Right hindlimb (tissue), 1 donor: Measurements from ENCODE around the gene TMPRSS11B.
"Not testable (repeated sequence)": the region's sequence is repeated elsewhere in the genome, so short reads cannot be mapped to it uniquely, and the experiment has no call there.

Source experiments
- DNase-seq: peaks from one replicate; pipeline ENCODE4 v3.0.0-alpha.2; 2018

The TMPRSS11B gene, protein sequence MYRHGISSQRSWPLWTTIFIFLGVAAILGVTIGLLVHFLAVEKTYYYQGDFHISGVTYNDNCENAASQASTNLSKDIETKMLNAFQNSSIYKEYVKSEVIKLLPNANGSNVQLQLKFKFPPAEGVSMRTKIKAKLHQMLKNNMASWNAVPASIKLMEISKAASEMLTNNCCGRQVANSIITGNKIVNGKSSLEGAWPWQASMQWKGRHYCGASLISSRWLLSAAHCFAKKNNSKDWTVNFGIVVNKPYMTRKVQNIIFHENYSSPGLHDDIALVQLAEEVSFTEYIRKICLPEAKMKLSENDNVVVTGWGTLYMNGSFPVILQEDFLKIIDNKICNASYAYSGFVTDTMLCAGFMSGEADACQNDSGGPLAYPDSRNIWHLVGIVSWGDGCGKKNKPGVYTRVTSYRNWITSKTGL

GRCh38 chr4:68245594-68245993 lies at the start of gene TMPRSS11B:
TSS of gene TMPRSS11B (minus strand) at chr4:68245694. CDS start at chr4:68245558, 136 bp downstream.
- DNase-seq: no peak

- DNase-seq: no peak
These were observed 45.8 kb upstream of the TMPRSS11B start for GRCh38 chr4:68291256-68291655.

DNA sequence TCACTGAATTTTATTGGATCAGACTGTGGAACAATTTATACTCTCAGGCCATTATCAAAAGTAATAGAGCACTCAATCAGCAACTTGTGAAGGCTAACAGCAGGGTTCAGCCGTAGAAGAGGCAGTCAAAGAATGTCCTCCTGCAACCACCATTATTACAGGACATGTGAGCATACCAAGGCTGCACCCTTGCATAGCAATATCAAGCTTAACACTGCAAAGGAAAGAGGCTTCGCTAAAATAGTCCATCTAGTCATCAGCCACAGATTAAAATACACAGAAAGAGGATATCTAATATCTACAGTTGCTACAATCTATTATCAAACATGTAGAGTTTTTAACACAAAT lies 42.9 kb upstream of the TMPRSS11B start:
- DNase-seq: no peak

GRCh38 chr4:68287704-68288392 lies 42.4 kb upstream of the TMPRSS11B start:
- DNase-seq: no peak

DNA sequence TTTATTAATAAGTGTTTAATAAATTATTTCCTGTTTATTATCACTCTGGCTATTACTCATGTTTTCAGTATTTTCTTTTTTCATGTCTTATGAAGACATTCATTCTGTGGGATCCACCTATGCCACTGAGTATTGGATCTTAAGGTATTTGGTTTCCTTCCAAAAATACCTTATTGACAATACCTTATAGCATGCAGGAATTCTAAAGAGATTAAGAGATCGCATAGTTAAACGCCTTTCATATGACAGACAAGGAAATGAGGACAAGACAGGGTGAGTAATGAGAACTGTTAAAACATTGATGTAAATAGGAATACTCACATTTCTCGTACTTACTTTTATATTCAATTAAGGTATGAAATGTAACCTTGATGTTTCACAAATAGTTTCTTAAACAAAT lies 38.2 kb upstream of the TMPRSS11B start:
- DNase-seq: no peak

DNA sequence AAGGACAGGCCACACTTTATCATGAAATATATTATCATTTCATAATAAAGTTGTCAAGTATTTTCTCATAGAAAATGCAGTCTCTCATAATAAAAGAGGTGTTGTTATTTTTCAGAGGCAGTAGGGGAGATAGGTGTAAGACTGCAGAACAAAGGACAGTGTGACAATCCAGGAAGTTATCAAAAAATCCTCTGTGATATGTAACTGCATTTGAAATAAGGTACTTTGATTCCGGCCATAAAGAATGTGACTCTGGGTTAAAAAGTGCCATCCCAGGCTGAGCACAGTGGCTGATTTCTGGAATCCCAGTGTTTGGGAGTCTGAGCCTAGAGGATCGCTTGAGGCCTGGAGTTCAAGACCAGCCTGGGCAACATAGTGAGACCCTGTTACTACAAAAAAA lies 37.6 kb upstream of the TMPRSS11B start:
- DNase-seq: no peak

DNA sequence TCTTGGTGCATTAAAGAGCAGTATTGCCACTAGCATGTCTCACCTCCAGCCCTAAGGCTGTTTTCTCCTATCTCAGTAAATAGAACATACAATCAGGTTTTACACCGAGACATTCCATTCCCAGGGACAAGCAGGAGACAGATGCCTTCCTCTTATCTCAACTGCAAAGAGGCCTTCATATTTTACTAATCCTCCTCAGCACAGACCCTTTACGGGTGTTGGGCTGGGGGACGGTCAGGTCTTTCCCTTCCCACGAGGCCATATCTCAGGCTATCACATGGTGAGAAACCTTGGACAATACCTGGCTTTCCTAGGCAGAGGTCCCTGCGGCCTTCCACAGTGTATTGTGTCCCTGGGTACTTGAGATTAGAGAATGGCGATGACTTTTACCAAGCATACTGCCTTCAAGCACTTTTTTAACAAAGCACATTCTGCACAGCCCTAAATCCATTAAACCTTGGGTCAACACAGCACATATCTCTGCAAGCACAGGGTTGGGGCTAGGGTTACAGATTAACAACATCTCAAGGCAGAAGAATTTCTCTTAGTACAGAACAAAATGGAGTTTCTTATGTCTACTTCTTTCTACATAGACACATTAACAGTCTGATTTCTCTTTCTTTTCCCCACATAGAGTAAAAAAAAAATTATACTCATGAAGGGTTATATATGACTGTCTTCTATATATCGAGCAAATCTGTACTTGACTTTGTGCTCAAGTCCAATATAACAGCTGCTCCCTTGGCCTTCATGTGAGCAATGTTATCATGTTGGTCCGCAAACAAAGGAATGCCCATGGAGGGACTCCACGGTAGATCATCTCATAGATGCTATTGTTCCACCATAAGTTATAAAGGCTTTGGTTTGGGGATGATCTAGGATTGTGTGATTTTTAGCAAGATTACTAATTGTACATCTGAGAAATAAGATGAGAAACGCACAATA lies 36.6 kb upstream of the TMPRSS11B start:
- DNase-seq: not testable (repeated sequence)

- DNase-seq: no peak
These were observed 32.5 kb upstream of the TMPRSS11B start for GRCh38 chr4:68278029-68278428.

DNA sequence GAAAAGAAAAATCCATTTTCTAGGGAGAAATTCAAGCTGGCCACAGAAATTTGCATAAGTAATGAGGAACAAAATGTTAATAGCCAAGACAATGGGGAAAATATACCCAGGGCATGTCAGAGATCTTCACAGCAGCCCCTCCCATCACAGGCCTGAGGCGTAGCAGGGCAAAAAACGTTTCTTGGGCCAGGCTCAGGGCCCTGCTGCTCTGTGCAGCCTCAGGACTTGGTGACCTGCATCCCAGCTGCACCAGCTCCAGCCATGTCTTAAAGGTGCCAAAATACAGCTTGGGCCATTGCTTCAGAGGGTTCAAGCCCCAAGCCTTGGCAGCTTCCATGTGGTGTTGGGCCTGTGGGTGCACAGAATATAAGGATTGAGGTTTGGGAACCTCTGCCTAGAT lies 32.1 kb upstream of the TMPRSS11B start:
- no peak for DNase-seq

- no peak for DNase-seq
These were observed 27.4 kb upstream of the TMPRSS11B start for GRCh38 chr4:68272860-68273259.

- DNase-seq: no peak
These were observed 26.9 kb upstream of the TMPRSS11B start for GRCh38 chr4:68272380-68272779.

DNA sequence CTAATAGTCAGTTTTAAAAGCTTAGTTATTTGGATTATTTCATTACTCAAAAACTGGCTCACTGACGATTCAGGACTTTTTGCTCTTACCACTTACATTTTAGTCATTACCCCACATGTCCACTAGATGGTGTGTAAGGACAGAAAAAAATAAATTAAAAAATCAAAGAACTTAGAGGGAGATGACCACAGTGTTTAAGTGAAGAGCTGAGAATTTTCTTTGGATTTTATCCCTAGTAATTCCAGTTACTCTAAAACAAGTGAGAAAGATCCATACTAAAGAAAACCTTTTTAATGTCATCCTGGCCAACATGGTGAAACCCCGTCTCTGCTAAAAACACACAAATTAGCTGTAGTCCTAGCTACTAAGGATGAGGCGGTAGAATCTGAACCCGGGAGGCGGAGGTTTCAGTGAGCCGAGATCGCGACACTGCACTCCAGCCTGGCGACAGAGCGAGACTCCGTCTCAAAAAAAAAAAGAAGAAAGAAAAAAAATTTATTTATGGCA lies 26.4 kb upstream of the TMPRSS11B start:
- DNase-seq: no peak

DNA sequence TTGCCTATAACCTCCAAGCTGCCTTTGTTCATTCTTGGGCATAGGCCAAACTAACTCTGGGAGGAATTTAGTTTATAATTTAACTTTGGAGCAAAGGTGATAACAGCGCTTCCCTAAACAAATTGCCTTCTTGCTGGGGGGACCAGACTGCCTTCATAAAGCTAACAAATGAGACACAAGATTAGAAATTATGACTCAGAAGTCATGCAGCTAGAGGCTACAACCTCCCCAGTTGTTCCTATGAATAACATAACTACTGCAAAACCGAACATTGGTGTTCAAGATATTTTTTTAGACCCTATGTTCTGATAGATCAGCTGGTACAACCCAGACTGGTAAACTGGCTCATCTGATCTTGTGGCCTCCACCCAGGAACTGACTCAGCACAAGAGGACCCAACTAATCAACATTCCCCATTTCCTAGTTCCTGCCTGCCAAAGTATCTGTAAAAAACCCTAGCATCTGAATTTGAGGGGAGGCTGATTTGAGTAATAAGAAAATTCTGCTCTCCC lies 22.0 kb upstream of the TMPRSS11B start:
- DNase-seq: no peak

- DNase-seq: no peak
These were observed 19.5 kb upstream of the TMPRSS11B start for GRCh38 chr4:68264875-68265565.

- no peak for DNase-seq
These were observed 13.7 kb upstream of the TMPRSS11B start for GRCh38 chr4:68259191-68259590.

DNA sequence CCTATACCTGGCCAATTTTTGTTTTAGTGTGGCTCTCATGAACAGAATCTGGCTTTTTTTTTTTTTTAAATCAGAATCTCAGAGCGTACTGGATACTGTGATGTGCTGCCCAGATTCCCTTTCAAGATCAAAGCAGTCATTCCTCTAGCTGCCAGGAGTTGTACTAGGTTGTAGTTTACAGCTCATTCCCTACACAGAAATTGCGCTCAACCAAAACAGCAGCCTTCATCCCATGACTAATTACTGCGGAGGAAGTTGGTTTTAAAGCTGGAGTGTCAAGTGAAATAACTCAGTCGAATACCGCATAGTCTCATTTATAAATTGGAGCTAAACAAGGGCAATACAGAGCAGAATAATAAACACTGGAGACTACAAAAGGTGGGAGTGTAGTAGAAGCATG lies 12.2 kb upstream of the TMPRSS11B start:
- DNase-seq: no peak

DNA sequence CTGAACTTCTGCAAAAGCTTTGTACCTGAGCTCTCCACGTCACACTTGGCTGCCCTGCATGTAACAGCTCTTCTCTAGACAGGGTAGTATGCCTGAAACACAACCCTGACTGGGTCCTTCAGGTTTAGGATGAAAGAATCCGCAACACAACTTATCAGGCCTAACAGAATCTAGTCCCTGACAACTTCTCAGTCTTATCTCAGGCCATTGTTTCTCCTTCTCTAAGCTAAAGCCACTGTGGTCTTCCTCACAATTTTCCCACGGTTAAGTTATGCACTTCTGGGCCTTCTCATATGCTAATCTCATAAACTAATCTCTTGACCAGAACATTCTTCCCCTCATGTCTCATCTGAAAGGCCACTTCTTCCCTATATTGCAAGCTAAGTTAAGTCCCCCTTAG lies 10.8 kb upstream of the TMPRSS11B start:
- DNase-seq: no peak

GRCh38 chr4:68250151-68250930 lies 4.8 kb upstream of the TMPRSS11B start:
- DNase-seq: no peak

- DNase-seq: no peak
These were observed 3.9 kb upstream of the TMPRSS11B start for GRCh38 chr4:68249434-68249833.

GRCh38 chr4:68240620-68241019 lies 4.9 kb downstream of the TMPRSS11B start:
- no peak for DNase-seq

- no peak for DNase-seq
These were observed 16.9 kb downstream of the TMPRSS11B start for GRCh38 chr4:68228568-68228967.
